Aortic smooth muscle cell (primary cell): ENCODE results near the gene LIPK. TPM values are rescaled to one million over a fixed set of nuclear protein-coding genes. Genes with fewer than 3 reads are reported as not detected.

Experiments used
- total RNA-seq: library from RNA; depleted of rRNA; stranded (reverse); fragments of >200 nt; gene quantifications from 2 replicates; pipeline ENCODE4 v1.2.3, GENCODE V29; 2014

The LIPK gene
- total RNA-seq: not detected in 2 replicates

DNA sequence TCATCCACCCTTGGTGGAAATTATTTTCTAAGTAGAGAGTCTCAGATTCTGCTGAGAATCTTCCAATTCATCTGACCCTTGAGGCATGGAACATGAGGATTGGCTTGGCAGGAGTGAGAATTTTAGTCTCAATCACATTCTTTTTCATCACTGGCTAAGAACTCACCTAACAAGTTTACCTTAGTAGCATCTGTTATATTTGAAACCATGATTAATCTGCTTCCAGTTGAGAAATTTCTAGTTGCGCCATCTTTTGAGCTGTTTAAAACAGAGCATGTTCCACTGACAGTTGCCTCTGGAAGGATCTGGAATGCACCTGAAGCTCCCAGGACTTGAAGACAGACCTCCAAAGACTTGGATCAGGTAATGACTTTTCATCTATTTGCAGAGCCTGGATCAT lies at the start of gene LIPK:
TSS of gene LIPK (plus strand) at position 292 of the 400 bp plus-strand sequence. CDS start 18,295 bp downstream, outside the sequence.

GRCh38 chr10:88664142-88664541 lies 41.9 kb upstream of the LIPK start, which contains the start of gene LIPF:
LIPF (plus strand) TSS chr10:88664442; CDS start chr10:88667298, 2,856 bp downstream.

GRCh38 chr10:88759366-88760101 lies 53.5 kb downstream of the LIPK start, which contains the start of gene LIPN:
LIPN (plus strand) TSS chr10:88760020; CDS start chr10:88761406, 1,386 bp downstream.

Other genes with a start within 250 kb of the LIPK start
- gene RNLS, start 122.9 kb upstream of the LIPK start, total RNA-seq: 10.4 and 11.6 TPM in 2 replicates
- under 0.01 TPM in 1 of 2 replicates, not detected in the other for gene LIPJ, start 119.5 kb upstream of the LIPK start, total RNA-seq
- not detected in 2 replicates for gene LIPF, start 41.8 kb upstream of the LIPK start, total RNA-seq
- gene LIPN, start 53.8 kb downstream of the LIPK start, total RNA-seq: not detected in 2 replicates
- gene LIPM, start 96.5 kb downstream of the LIPK start, total RNA-seq: 0.13 TPM in 1 of 2 replicates, not detected in the other
- gene ANKRD22, start 145.6 kb downstream of the LIPK start, total RNA-seq: 0.06 and 0.13 TPM in 2 replicates
- gene STAMBPL1, start 174.0 kb downstream of the LIPK start, total RNA-seq: 22.2 and 64.6 TPM in 2 replicates
- 113 and 260 TPM in 2 replicates for gene ACTA2, start 246.5 kb downstream of the LIPK start, total RNA-seq